GM18861 (cell line): Measurements from ENCODE around the gene GABBR2.
"Not testable (repeated sequence)": the region's sequence is repeated elsewhere in the genome, so short reads cannot be mapped to it uniquely, and the experiment has no call there.

Source experiments
- ATAC-seq: cut with Tn5 transposase; IDR thresholded peaks from one replicate; pipeline ENCODE4 v1.9.1; 2021; ENCODE audit not compliant: unreplicated experiment

GABBR2 gene

DNA sequence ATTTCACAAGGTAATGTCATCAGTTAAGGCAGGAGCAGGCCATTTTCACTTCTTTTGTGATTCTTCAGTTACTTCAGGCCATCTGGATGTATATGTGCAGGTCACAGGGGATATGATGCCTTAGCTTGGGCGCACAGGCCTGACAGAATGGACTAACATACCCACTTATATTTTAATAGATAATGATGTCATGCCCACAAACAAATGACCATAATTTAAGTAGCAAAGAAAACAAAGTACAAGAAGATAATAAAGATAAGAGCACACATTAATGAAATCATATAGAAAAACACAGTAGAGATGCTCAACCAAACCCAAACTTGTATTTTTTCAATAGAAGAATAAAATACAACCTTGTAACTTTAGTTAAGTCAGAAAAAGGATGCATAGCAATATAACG is 433.6 kb downstream of the GABBR2 start:
- ATAC-seq: no peak

DNA sequence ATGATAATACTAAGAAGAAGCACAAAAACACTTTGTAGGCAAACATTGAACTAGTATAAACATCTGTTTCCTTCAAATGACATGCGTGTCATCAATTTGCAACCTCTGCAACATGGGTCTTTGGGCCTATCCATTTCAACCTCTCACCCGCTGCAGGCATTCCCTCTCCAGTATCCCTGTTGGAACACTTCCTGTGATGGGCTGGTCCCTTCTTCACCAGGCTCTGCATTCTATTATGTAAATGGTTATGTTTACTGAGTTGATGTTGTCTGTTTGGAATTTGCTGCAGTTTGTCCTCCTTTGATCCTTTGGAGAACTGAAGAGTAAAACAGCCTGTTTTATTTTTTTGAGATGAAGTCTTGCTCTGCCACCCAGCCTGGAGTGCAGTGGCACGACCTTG is 436.7 kb downstream of the GABBR2 start:
- ATAC-seq: no peak

GRCh38 chr9:98271479-98271878 is 437.3 kb downstream of the GABBR2 start:
- no peak for ATAC-seq

- not testable (repeated sequence) for ATAC-seq
Observed at GRCh38 chr9:98270284-98270683, 438.5 kb downstream of the GABBR2 start.

DNA sequence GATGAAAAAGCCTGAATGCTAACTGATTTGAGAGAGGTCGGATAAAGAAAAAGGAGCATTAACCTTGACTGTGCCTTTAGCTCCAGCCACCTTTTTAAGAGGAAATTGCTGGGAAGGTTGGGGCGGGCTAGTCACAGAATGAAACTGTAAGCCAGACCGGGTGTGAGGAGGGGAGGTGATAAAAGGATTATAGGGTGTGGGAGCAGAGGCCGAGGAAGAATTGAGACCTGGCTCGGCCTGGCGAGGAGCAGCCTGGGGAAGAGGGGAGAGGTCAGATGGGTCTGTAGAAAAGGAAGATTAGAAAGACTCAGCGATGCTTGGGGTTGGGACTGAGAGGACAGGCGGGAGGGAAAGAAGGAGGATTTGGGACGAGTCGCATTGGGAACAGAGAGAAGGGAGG is 439.1 kb downstream of the GABBR2 start:
- not testable (repeated sequence) for ATAC-seq

GRCh38 chr9:98267556-98267955 is 441.2 kb downstream of the GABBR2 start:
- ATAC-seq: not testable (repeated sequence)

- no peak for ATAC-seq
Observed at GRCh38 chr9:98264516-98264915, 444.2 kb downstream of the GABBR2 start.

GRCh38 chr9:98263482-98264357 is 445.0 kb downstream of the GABBR2 start:
- peak; percentile 81 for ATAC-seq

- no peak for ATAC-seq
Observed at GRCh38 chr9:98263080-98263479, 445.7 kb downstream of the GABBR2 start.

- no peak for ATAC-seq
Observed at GRCh38 chr9:98262056-98262455, 446.7 kb downstream of the GABBR2 start.

DNA sequence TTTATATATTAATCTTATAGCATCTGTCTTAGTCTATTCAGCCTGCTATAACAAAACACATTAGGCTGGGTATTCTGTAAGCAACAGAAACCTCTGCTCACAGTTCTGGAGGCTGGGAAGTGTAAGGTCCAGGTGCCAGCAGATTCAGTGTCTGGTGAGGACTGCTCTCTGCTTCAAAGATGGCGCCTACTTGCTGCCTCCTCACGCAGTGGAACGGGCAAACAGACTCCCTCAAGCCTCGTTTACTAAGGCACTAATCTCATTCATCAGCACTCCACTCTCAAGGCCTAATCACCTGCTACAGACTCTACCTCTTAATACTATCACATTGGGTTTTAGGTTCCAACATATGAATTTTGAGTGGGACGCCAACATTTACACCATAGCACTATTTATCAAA is 448.1 kb downstream of the GABBR2 start:
- no peak for ATAC-seq

- no peak for ATAC-seq
Observed at GRCh38 chr9:98259791-98260190, 448.9 kb downstream of the GABBR2 start.

GRCh38 chr9:98256756-98257155 is 452.0 kb downstream of the GABBR2 start:
- no peak for ATAC-seq

DNA sequence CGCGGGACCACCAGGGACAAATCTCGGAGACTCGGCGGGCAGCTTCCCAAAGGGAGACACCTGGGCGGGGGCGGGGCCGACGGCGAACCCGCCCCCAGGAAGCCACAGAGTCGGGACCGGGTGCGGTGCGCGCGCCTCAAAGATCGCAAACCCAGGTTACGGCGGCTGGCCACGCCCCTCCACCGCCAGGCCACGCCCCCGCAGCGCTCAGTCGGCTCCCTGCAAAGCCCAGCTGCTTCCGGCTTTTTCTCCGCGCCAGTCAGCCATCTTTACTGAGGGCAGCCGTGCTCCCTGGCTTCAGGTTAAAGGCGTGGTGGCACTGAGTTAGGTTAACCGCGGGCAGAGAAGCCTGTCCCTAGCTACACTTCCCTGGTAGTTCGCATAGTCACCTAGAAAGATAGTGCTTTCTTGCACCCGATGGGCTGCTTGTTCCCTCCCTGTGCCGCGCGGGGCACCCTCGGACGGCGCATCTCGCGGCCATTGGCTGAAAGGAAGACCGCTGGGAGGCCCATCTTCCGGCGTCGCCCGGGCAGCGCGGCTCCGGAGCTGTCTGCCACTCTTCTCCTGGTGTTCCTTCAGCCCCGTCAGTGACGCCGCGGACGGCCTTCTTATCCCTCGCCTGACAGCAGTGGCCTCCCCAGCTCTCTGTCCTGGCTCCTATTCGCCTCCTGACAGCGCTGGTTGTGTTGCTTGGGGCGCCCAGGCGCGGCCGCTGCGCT is 453.0 kb downstream of the GABBR2 start, which contains the start of gene TBC1D2:
TBC1D2 (minus strand) TSS at position 72 of the 719 bp plus-strand sequence. CDS start 108 bp downstream, outside the sequence.
- ATAC-seq: peak; percentile 77

- peak; percentile 27 for ATAC-seq
Observed at GRCh38 chr9:98255061-98255577, 453.6 kb downstream of the GABBR2 start.

GRCh38 chr9:98254228-98255060 is 454.3 kb downstream of the GABBR2 start:
- no peak for ATAC-seq

- no peak for ATAC-seq
Observed at GRCh38 chr9:98253565-98253964, 455.2 kb downstream of the GABBR2 start.

DNA sequence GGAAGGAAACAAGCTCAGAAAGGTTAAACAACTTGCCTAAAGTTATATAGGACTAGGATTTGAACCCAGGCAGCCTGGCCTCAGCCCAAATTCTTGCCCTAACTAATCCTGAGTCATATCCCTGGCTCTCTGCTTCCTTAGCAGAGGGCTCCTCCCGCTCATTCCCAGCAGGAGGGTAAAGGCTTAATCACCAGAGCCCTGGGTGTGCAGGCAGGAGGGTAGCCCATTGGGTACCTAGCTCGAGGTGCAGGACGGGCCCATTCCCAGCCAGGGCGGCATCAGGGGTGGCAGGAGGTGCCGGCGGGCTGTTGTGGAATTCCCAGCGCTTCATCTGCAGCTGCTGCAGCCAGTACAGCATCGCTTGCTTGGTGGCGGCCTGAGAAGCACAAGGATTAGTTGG is 457.2 kb downstream of the GABBR2 start:
- no peak for ATAC-seq

DNA sequence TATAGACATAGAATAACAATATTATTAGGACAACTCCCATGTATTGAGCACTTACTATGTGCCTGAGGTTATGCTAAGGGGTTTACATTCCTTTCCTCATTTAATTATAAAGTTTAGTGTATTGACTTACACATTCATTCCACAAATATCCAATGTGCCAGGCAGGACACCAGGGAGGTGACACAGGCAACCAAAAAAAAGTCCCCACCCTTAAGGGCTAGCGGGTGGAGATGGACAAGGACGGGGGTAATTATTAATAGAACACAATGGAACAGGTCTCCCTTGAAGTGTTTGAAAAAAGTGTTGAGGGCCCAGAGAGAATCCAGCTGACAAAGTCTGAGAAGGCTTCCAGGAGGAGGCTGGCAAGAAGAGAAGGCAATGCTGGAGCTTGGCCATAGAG is 459.0 kb downstream of the GABBR2 start:
- no peak for ATAC-seq

DNA sequence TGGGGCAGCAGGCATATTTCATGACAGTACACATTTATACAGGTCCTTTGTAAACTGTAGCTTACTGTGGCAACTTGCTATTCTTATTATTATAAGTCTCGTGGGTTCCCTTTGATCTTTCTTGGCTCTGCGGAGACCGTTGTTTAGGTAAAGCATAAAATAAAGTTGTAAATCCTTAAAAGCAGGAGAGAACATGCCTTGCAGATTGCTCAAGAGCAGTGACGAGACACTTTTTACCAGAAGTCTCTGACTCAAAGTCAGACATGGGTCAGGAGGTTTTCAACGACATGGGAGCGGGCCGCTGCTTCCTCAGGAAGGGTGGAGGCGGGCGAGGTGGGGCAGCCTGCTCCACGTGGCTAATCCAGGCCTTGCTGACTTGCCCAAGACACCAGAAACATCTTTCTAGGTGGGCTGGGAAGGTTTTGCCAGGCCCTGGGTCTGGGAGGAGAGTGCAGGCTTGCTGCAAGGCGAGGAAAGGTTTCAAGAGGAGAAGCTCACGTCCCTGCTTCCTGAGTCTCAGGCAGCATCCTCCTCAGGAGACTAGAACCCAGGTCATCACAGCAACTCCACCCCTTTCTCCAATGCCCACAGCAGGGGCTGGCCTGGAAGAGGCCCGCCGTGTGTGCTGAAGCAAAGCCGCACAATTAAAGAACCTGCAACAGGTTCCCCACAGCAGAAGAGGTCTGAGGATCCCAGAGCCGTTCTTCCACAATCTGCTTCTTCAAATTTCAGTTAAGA is 459.8 kb downstream of the GABBR2 start:
- ATAC-seq: no peak
